ENCODE results near the gene PARD6B. TPM values are rescaled to one million over a fixed set of nuclear protein-coding genes. Genes with fewer than 3 reads are reported as not detected.

PARD6B gene
- total RNA-seq, 1 experiment from 2014 or later, result 43.3 TPM

GRCh38 chr20:50733644-50734349, 2.4 kb downstream of the PARD6B start:
- in situ Hi-C loops (cut with HindIII; ENCODE audit: low sequenced_read_pairs), result loop anchor here (5.0 kb wide), 1 partner anchor 54 kb away; no protein-coding TSS in a partner anchor
- no peak for DNase-seq (ENCODE audit: low spot score)

- in situ Hi-C loops (cut with HindIII; ENCODE audit: low sequenced_read_pairs), result loop anchor here (5.0 kb wide), 2 partner anchors 38 to 52 kb away; no protein-coding TSS in a partner anchor
- DNase-seq (ENCODE audit: low spot score), result no peak
Observed at GRCh38 chr20:50734730-50735679, 3.6 kb downstream of the PARD6B start.

- no peak for DNase-seq (ENCODE audit: low spot score)
- in situ Hi-C loops (cut with HindIII; ENCODE audit: low sequenced_read_pairs), result loop anchor here (5.0 kb wide), 1 partner anchor 39 kb away; no protein-coding TSS in a partner anchor
Observed at GRCh38 chr20:50735813-50736212, 4.4 kb downstream of the PARD6B start.

- in situ Hi-C loops (cut with HindIII; ENCODE audit: low sequenced_read_pairs), result loop anchor here (5.0 kb wide), 1 partner anchor 40 kb away; no protein-coding TSS in a partner anchor
- no peak for DNase-seq (ENCODE audit: low spot score)
Observed at GRCh38 chr20:50737352-50737751, 6.0 kb downstream of the PARD6B start.

- in situ Hi-C loops (cut with HindIII; ENCODE audit: low sequenced_read_pairs), result no loop called here
- no peak for DNase-seq (ENCODE audit: low spot score)
Observed at GRCh38 chr20:50743087-50743486, 11.7 kb downstream of the PARD6B start.

- in situ Hi-C loops (cut with HindIII; ENCODE audit: low sequenced_read_pairs), result no loop called here
Observed at GRCh38 chr20:50744143-50744792, 12.9 kb downstream of the PARD6B start.

GRCh38 chr20:50745634-50746137, 14.3 kb downstream of the PARD6B start:
- in situ Hi-C loops (cut with HindIII; ENCODE audit: low sequenced_read_pairs), result no loop called here
- DNase-seq (ENCODE audit: low spot score), result no peak

More at GRCh38 chr20:50744143-50744792, 12.9 kb downstream of the PARD6B start:
- DNase-seq (ENCODE audit: low spot score), result peak; percentile 53

- DNase-seq (ENCODE audit: low spot score), result no peak
- in situ Hi-C loops (cut with HindIII; ENCODE audit: low sequenced_read_pairs), result no loop called here
Observed at GRCh38 chr20:50746138-50746940, 15.0 kb downstream of the PARD6B start.

- DNase-seq (ENCODE audit: low spot score), result no peak
- in situ Hi-C loops (cut with HindIII; ENCODE audit: low sequenced_read_pairs), result no loop called here
Observed at GRCh38 chr20:50747275-50747674, 15.9 kb downstream of the PARD6B start.

GRCh38 chr20:50750145-50750671, 18.8 kb downstream of the PARD6B start:
- DNase-seq (ENCODE audit: low spot score), result no peak
- in situ Hi-C loops (cut with HindIII; ENCODE audit: low sequenced_read_pairs), result no loop called here

GRCh38 chr20:50753152-50753551, 21.8 kb downstream of the PARD6B start:
- in situ Hi-C loops (cut with HindIII; ENCODE audit: low sequenced_read_pairs), result no loop called here
- no peak for DNase-seq (ENCODE audit: low spot score)

GRCh38 chr20:50754420-50754819, 23.0 kb downstream of the PARD6B start:
- no peak for DNase-seq (ENCODE audit: low spot score)
- in situ Hi-C loops (cut with HindIII; ENCODE audit: low sequenced_read_pairs), result no loop called here

GRCh38 chr20:50756447-50756846, 25.1 kb downstream of the PARD6B start:
- in situ Hi-C loops (cut with HindIII; ENCODE audit: low sequenced_read_pairs), result no loop called here

GRCh38 chr20:50758469-50758868, 27.1 kb downstream of the PARD6B start:
- in situ Hi-C loops (cut with HindIII; ENCODE audit: low sequenced_read_pairs), result no loop called here
- DNase-seq (ENCODE audit: low spot score), result no peak

More at GRCh38 chr20:50756447-50756846, 25.1 kb downstream of the PARD6B start:
- no peak for DNase-seq (ENCODE audit: low spot score)

- DNase-seq (ENCODE audit: low spot score), result no peak
- in situ Hi-C loops (cut with HindIII; ENCODE audit: low sequenced_read_pairs), result no loop called here
Observed at GRCh38 chr20:50758992-50759391, 27.6 kb downstream of the PARD6B start.

GRCh38 chr20:50759678-50760077, 28.3 kb downstream of the PARD6B start:
- DNase-seq (ENCODE audit: low spot score), result no peak
- in situ Hi-C loops (cut with HindIII; ENCODE audit: low sequenced_read_pairs), result no loop called here

- no peak for DNase-seq (ENCODE audit: low spot score)
Observed at GRCh38 chr20:50762045-50762422, 30.7 kb downstream of the PARD6B start.

More at GRCh38 chr20:50762045-50762422, 30.7 kb downstream of the PARD6B start:
- in situ Hi-C loops (cut with HindIII; ENCODE audit: low sequenced_read_pairs), result no loop called here
